Duodenal mucosa (tissue), 2 donors: Measurements from ENCODE around the gene CREB3.

Source experiments
- H3K27ac ChIP-seq: one replicate; pipeline ENCODE4 v1.7.0; 2013; ENCODE audit warnings: low read depth, low read length
- H3K27me3 ChIP-seq, 2 donors: one replicate each; pipeline ENCODE4 v1.7.0; 2013; ENCODE audit warnings: low read length in 2 of 2, control low read depth in 1 of 2; ENCODE audit not compliant: insufficient read depth in 2 of 2, control insufficient read depth in 1 of 2
- H3K36me3 ChIP-seq, 2 donors: one replicate each; pipeline ENCODE4 v1.7.0; 2013; ENCODE audit warnings: low read length in 2 of 2, control low read depth in 1 of 2; ENCODE audit not compliant: insufficient read depth in 2 of 2, control insufficient read depth in 1 of 2
- H3K4me1 ChIP-seq, 2 donors: one replicate each; pipeline ENCODE4 v1.7.0; 2013; ENCODE audit warnings: low read length in 2 of 2, control low read depth in 1 of 2; ENCODE audit not compliant: insufficient read depth in 2 of 2, control insufficient read depth in 1 of 2
- H3K4me3 ChIP-seq, 2 donors: one replicate each; pipeline ENCODE4 v1.7.0; 2013; ENCODE audit warnings: low read length in 2 of 2, low read depth in 1 of 2
- H3K9ac ChIP-seq, 2 donors: one replicate each; pipeline ENCODE4 v1.7.0; 2013; ENCODE audit warnings: low read length in 2 of 2, low read depth in 1 of 2
- H3K9me3 ChIP-seq, 2 donors: one replicate each; pipeline ENCODE4 v1.7.0; 2013; ENCODE audit warnings: low read length in 2 of 2, control low read depth in 1 of 2; ENCODE audit not compliant: control insufficient read depth in 1 of 2

The CREB3 gene

GRCh38 chr9:35734096-35734495 is 1.6 kb downstream of the CREB3 start:
- H3K9ac ChIP-seq, result no peak overlapping the region
- no peak overlapping the region for H3K4me3 ChIP-seq
- H3K27me3 ChIP-seq, result no peaks in the 10 kb centered on the region
- H3K4me1 ChIP-seq, result peaks cover 36 to 38% of the 10 kb centered on the region in 2 donors
- H3K27ac ChIP-seq, result no peak overlapping the region
- no peaks in the 10 kb centered on the region for H3K9me3 ChIP-seq
- H3K36me3 ChIP-seq, result peaks cover 41 to 45% of the 10 kb centered on the region in 2 donors

GRCh38 chr9:35736201-35736633 is 3.8 kb downstream of the CREB3 start:
- Histone ChIP-seq H3K36me3 (peaks cover 60 to 66% of the 10 kb centered on the region in 2 donors), H3K9me3 (no peaks in the 10 kb centered on the region), H3K4me3 (no peak overlapping the region), H3K27ac (no peak overlapping the region), H3K27me3 (no peaks in the 10 kb centered on the region), H3K9ac (no peak overlapping the region), H3K4me1 (peaks cover 14 to 19% of the 10 kb centered on the region in 2 donors)

GRCh38 chr9:35737143-35737542 is 4.7 kb downstream of the CREB3 start:
- no peak overlapping the region for H3K9ac ChIP-seq
- H3K27ac ChIP-seq, result no peak overlapping the region
- H3K36me3 ChIP-seq, result peaks cover 67 to 74% of the 10 kb centered on the region in 2 donors

GRCh38 chr9:35738186-35738585 is 5.7 kb downstream of the CREB3 start:
- Histone ChIP-seq H3K4me3 (no peak overlapping the region), H3K36me3 (peaks cover 71 to 85% of the 10 kb centered on the region in 2 donors), H3K27me3 (no peaks in the 10 kb centered on the region), H3K27ac (no peak overlapping the region), H3K9me3 (no peaks in the 10 kb centered on the region), H3K4me1 (peaks cover 10 to 15% of the 10 kb centered on the region in 2 donors), H3K9ac (no peak overlapping the region)

More at GRCh38 chr9:35737143-35737542, 4.7 kb downstream of the CREB3 start:
- no peaks in the 10 kb centered on the region for H3K27me3 ChIP-seq
- no peaks in the 10 kb centered on the region for H3K9me3 ChIP-seq
- peaks cover 15 to 19% of the 10 kb centered on the region in 2 donors for H3K4me1 ChIP-seq
- H3K4me3 ChIP-seq, result no peak overlapping the region

- Histone ChIP-seq H3K4me1 (peaks cover 3 to 9% of the 10 kb centered on the region in 2 donors), H3K4me3 (no peak overlapping the region), H3K36me3 (peaks cover 79 to 92% of the 10 kb centered on the region in 2 donors), H3K9ac (no peak overlapping the region), H3K27ac (no peak overlapping the region), H3K27me3 (no peaks in the 10 kb centered on the region), H3K9me3 (no peaks in the 10 kb centered on the region)
These were observed 6.5 kb downstream of the CREB3 start for GRCh38 chr9:35738924-35739323.

- H3K4me1 ChIP-seq, result peaks cover 3 to 13% of the 10 kb centered on the region in 2 donors
- no peak overlapping the region for H3K4me3 ChIP-seq
- H3K36me3 ChIP-seq, result peaks cover 84 to 95% of the 10 kb centered on the region in 2 donors
- H3K9ac ChIP-seq, result no peak overlapping the region
- no peak overlapping the region for H3K27ac ChIP-seq
- H3K27me3 ChIP-seq, result no peaks in the 10 kb centered on the region
- H3K9me3 ChIP-seq, result no peaks in the 10 kb centered on the region
These were observed 7.8 kb downstream of the CREB3 start for GRCh38 chr9:35740243-35740642.

GRCh38 chr9:35741740-35742139 is 9.3 kb downstream of the CREB3 start:
- Histone ChIP-seq H3K27ac (no peak overlapping the region), H3K9me3 (no peaks in the 10 kb centered on the region), H3K9ac (no peak overlapping the region), H3K27me3 (no peaks in the 10 kb centered on the region), H3K4me3 (no peak overlapping the region), H3K36me3 (peaks cover 69 to 80% of the 10 kb centered on the region in 2 donors), H3K4me1 (peaks cover 15 to 22% of the 10 kb centered on the region in 2 donors)

- Histone ChIP-seq H3K27me3 (no peaks in the 10 kb centered on the region), H3K4me1 (peaks cover 28 to 37% of the 10 kb centered on the region in 2 donors), H3K4me3 (no peak overlapping the region), H3K9ac (no peak overlapping the region), H3K27ac (no peak overlapping the region), H3K36me3 (peaks cover 53 to 63% of the 10 kb centered on the region in 2 donors), H3K9me3 (no peaks in the 10 kb centered on the region)
These were observed 11.0 kb downstream of the CREB3 start for GRCh38 chr9:35743452-35743851.

- H3K27me3 ChIP-seq, result no peaks in the 10 kb centered on the region
- H3K9me3 ChIP-seq, result no peaks in the 10 kb centered on the region
- H3K4me1 ChIP-seq, result peaks cover 28 to 37% of the 10 kb centered on the region in 2 donors
- H3K9ac ChIP-seq, result no peak overlapping the region
- no peak overlapping the region for H3K27ac ChIP-seq
- no peak overlapping the region for H3K4me3 ChIP-seq
- peaks cover 47 to 58% of the 10 kb centered on the region in 2 donors for H3K36me3 ChIP-seq
These were observed 11.5 kb downstream of the CREB3 start for GRCh38 chr9:35743880-35744518.

- Histone ChIP-seq H3K4me1 (peaks cover 38 to 44% of the 10 kb centered on the region in 2 donors), H3K27me3 (no peaks in the 10 kb centered on the region), H3K9ac (peak overlapping the region; percentile 40), H3K27ac (no peak overlapping the region), H3K36me3 (peaks cover 34 to 42% of the 10 kb centered on the region in 2 donors), H3K9me3 (no peaks in the 10 kb centered on the region), H3K4me3 (peak overlapping the region; percentile 81 to 99)
These were observed 13.1 kb downstream of the CREB3 start for GRCh38 chr9:35745569-35745968.
